HepG2 (cell line): ENCODE data around the gene TMEFF2. TPM values are rescaled to one million over a fixed set of nuclear protein-coding genes. Genes with fewer than 3 reads are reported as not detected.

Experiments
- ATAC-seq: fragments of 200-7000 bp; cut with Tn5 transposase; 3 replicates; pipeline ENCODE4 v1.9.1; 2020; ENCODE audit warnings: mild to moderate bottlenecking, moderate library complexity
- BruUV-seq: library from RNA; stranded (reverse); fragments of 400-500 nt; replicated peaks from 2 replicates; lab custom pipeline; 2021; lab: Mats Ljungman, UMichigan
- CTCF ChIA-PET: fragments of 300-600 bp; formaldehyde crosslinking; extraction: SDS; loops from one replicate; lab custom pipeline; 2021; ENCODE audit warnings: low total read pairs, inconsistent platforms, low intra/inter-chr PET ratio; lab: Yijun Ruan, JAX
- POLR2A ChIA-PET: fragments of 350-600 bp; sonication (Branson Sonifier 250); formaldehyde crosslinking; loops from one replicate; lab custom pipeline; 2020; ENCODE audit warnings: antibody characterized with exemption, inconsistent platforms; lab: Yijun Ruan, JAX
- DNase-seq: peaks from one replicate; pipeline ENCODE4 v3.0.0-alpha.2; 2015; ENCODE audit warnings: low spot score
- FAIRE-seq: peaks from 3 replicates; lab custom pipeline; 2011; peaks lifted over from hg19 to GRCh38; lab: Jason Lieb, UNC
- H2AFZ ChIP-seq: one replicate; pipeline ENCODE4 v1.6.1; 2011; ENCODE audit warnings: low read length, inconsistent platforms
- H3K27ac ChIP-seq: fragments of 300-600 bp; 3 replicates; pipeline ENCODE4 v1.8.0; 2011; ENCODE audit warnings: mixed run types, mild to moderate bottlenecking, mixed read lengths, low read length, inconsistent platforms; ENCODE audit not compliant: insufficient read depth; ENCODE audit errors: extremely low read length
- H3K27me3 ChIP-seq, 2 experiments: fragments of 200-600 bp in 1 of 2; 2 replicates in 1 of 2; 3 replicates in 1 of 2; pipeline versions ENCODE4 v1.6.0 to v1.8.0; 2011; ENCODE audit warnings: low read length in 2 of 2, mild to moderate bottlenecking in 2 of 2, moderate library complexity in 2 of 2, inconsistent platforms in 1 of 2; ENCODE audit not compliant: insufficient read depth in 2 of 2, control insufficient read depth in 1 of 2
- H3K36me3 ChIP-seq, 2 experiments: fragments of 200-600 bp in 1 of 2; replicated peaks in 1 of 2; 2 replicates in 1 of 2; 3 replicates in 1 of 2; pipeline versions ENCODE4 v1.5.1 to v1.8.0; 2011; ENCODE audit warnings: low read length in 2 of 2, inconsistent platforms in 1 of 2; ENCODE audit not compliant: insufficient read depth in 2 of 2, control insufficient read depth in 1 of 2
- H3K4me1 ChIP-seq: 2 replicates; pipeline ENCODE4 v1.5.1; 2012; ENCODE audit warnings: low read length, inconsistent platforms; ENCODE audit not compliant: insufficient read depth
- H3K4me2 ChIP-seq: 2 replicates; pipeline ENCODE4 v1.6.0; 2011; ENCODE audit warnings: low read depth, low read length, inconsistent platforms
- H3K4me3 ChIP-seq, 3 experiments: fragments of 200-600 bp in 1 of 3; sonication (generic), shearing (Covaris generic) in 1 of 3; replicated peaks in 1 of 3; 2 replicates each; pipeline ENCODE4 v1.5.1; 2011 to 2016; ENCODE audit warnings: low read length in 3 of 3, inconsistent platforms in 2 of 3, low read depth in 2 of 3, mild to moderate bottlenecking in 2 of 3, control low read depth in 1 of 3, mixed read lengths in 1 of 3; ENCODE audit not compliant: insufficient read depth in 1 of 3
- H3K79me2 ChIP-seq: one replicate; pipeline ENCODE4 v1.6.1; 2011; ENCODE audit warnings: low read length, inconsistent platforms; ENCODE audit not compliant: insufficient read depth
- H3K9ac ChIP-seq: 2 replicates; pipeline ENCODE4 v1.6.0; 2011; ENCODE audit warnings: mild to moderate bottlenecking, low read depth, low read length, inconsistent platforms; ENCODE audit not compliant: insufficient read depth
- H3K9me3 ChIP-seq: 2 replicates; pipeline ENCODE4 v1.5.1; 2012; ENCODE audit warnings: mild to moderate bottlenecking, low read length
- H4K20me1 ChIP-seq: 2 replicates; pipeline ENCODE4 v1.6.0; 2011; ENCODE audit warnings: inconsistent platforms, mild to moderate bottlenecking, low read length, moderate library complexity; ENCODE audit not compliant: insufficient read depth
- ARNTL ChIP-seq: sonication (generic); formaldehyde crosslinking; IDR thresholded peaks from 2 replicates; pipeline ENCODE4 v1.4.0; 2020; ENCODE audit warnings: mild to moderate bottlenecking, missing genetic modification reagents
- BCLAF1 ChIP-seq: fragments of 450-650 bp; IDR thresholded peaks from 2 replicates; pipeline ENCODE4 v1.6.1; 2017; ENCODE audit warnings: mild to moderate bottlenecking
- CHD4 ChIP-seq: fragments of 200-600 bp; sonication (generic); IDR thresholded peaks from 2 replicates; pipeline ENCODE4 v1.7.0; 2017; ENCODE audit warnings: mild to moderate bottlenecking, low read length, borderline replicate concordance
- HOMEZ ChIP-seq: IDR thresholded peaks from 2 replicates; pipeline ENCODE4 v1.6.1; 2016; ENCODE audit warnings: low read depth
- MBD4 ChIP-seq: IDR thresholded peaks from 2 replicates; pipeline ENCODE4 v1.6.1; 2012; ENCODE audit warnings: low read length, inconsistent platforms, borderline replicate concordance
- NCOA2 ChIP-seq: sonication (generic); formaldehyde crosslinking; IDR thresholded peaks from 2 replicates; pipeline ENCODE4 v1.8.0; 2022; ENCODE audit warnings: inconsistent platforms
- ZBTB33 ChIP-seq: sonication (generic); formaldehyde crosslinking; IDR thresholded peaks from 2 replicates; pipeline ENCODE4 v1.4.0; 2020; ENCODE audit warnings: missing genetic modification reagents
- ZNF646 ChIP-seq: sonication (generic); formaldehyde crosslinking; IDR thresholded peaks from 2 replicates; pipeline ENCODE4 v1.9.0; 2021; ENCODE audit warnings: mild to moderate bottlenecking, missing genetic modification reagents
- WGBS: methylation state at CpG from one replicate; pipeline ENCODE4 v1.1.6; 2017; ENCODE audit warnings: low lambda C conversion rate; 5-methylcytosine and 5-hydroxymethylcytosine counted together
- in situ Hi-C: cut with HindIII; loops from 2 replicates; pipeline ENCODE4 v1.10.0; 2017; ENCODE audit warnings: low pct_unique_long_range_greater_than_20kb; ENCODE audit not compliant: extremely low pct_ligation_motif_present
- intact Hi-C: fragments of 100-400 bp; cut with micrococcal nuclease; formaldehyde crosslinking; loops from one replicate; pipeline ENCODE4 v1.10.0; 2022; ENCODE audit not compliant: unreplicated experiment
- polyA plus RNA-seq, 8 experiments: library from polyadenylated mRNA; depleted of rRNA in 3 of 8; stranded (reverse) in 7 of 8; unstranded in 1 of 8; fragments of >200 nt; fragmentation: Illumina TruSeq in 4 of 8; extraction: Trizol in 4 of 8; gene quantifications; 2 replicates each; pipeline versions ENCODE4 v1.2.1 to v1.2.3, GENCODE V29; 2011 to 2016; ENCODE audit warnings: low read depth in 4 of 8, missing spikeins in 1 of 8, mixed read lengths in 1 of 8; ENCODE audit not compliant: insufficient read depth in 1 of 8
- total RNA-seq, 5 experiments: library from RNA; depleted of rRNA; stranded (reverse); fragments of >200 nt; fragmentation: Illumina TruSeq; extraction: Trizol; gene quantifications; 2 replicates each; pipeline ENCODE4 v1.2.3, GENCODE V29; 2016; ENCODE audit warnings: low read depth in 1 of 5

TMEFF2 gene
- total and polyA plus RNA-seq, 2 of the 13 experiments (the other 11 are each of a cell fraction or from before 2014, with no cell fraction given): not detected

GRCh38 chr2:192069417-192069816, 125.3 kb downstream of the TMEFF2 start (continued):
- TF ChIP-seq NCOA2 (CRISPR knock-in tag) (peak; percentile 78), CHD4 (peak; percentile 37; the same call in 1 of the 2 replicates), HOMEZ (CRISPR knock-in tag) (peak; percentile 80)

GRCh38 chr2:192068966-192069365, 125.8 kb downstream of the TMEFF2 start:
- no peak overlapping the region for H3K9ac ChIP-seq
- peak overlapping the region; percentile 38; the same call in 1 of the 2 replicates for H3K4me2 ChIP-seq
- CTCF ChIA-PET: no interaction called here
- FAIRE-seq (no peak), DNase-seq (no peak)
- H3K4me3 ChIP-seq: no peak overlapping the region
- no peaks in the 10 kb centered on the region for H3K27me3 ChIP-seq
- H4K20me1 ChIP-seq: no peaks in the 10 kb centered on the region
- H3K4me1 ChIP-seq: peaks cover 49% of the 10 kb centered on the region
- no peaks in the 10 kb centered on the region for H3K79me2 ChIP-seq
- TF ChIP-seq ZNF646 (CRISPR knock-in tag): no peak
- TF ChIP-seq ARNTL (CRISPR knock-in tag): no peak
- peak; percentile 29; the same call in 1 of the 2 replicates for TF ChIP-seq MBD4
- no peak for TF ChIP-seq BCLAF1
- TF ChIP-seq ZBTB33 (CRISPR knock-in tag): no peak
- TF ChIP-seq, all 625 proteins: peak for 1
- Histone ChIP-seq H3K9me3 (no peaks in the 10 kb centered on the region), H3K36me3 (no peaks in the 10 kb centered on the region), H3K27ac (no peak overlapping the region), H2AFZ (no peak overlapping the region)
- intact Hi-C loops (no loop called here), in situ Hi-C loops (no loop called here)
- ATAC-seq: peak; percentile 72
- BruUV-seq: no TSS peak
- POLR2A ChIA-PET: no interaction called here
- WGBS: 4% methylated on average over 4 of the region's 4 CpGs
